Stimulated activated naive CD8-positive, alpha-beta T cell treated with anti-CD3 and anti-CD28 coated beads, Interleukin-15, Interleukin-2, amounts not matched to agents 100 ng/mL and 50 ng/mL, for 24 hours (primary cell): ENCODE results near the gene PPM1E.
"Not testable (repeated sequence)": the region's sequence is repeated elsewhere in the genome, so short reads cannot be mapped to it uniquely, and the experiment has no call there.

Source experiments
- H3K27ac Mint-ChIP-seq: one replicate; pipeline ENCODE4 v1.8.0; 2021; ENCODE audit warnings: mild to moderate bottlenecking, mixed read lengths
- H3K27me3 Mint-ChIP-seq: one replicate; pipeline ENCODE4 v1.8.0; 2021; ENCODE audit warnings: mixed read lengths
- H3K36me3 Mint-ChIP-seq: one replicate; pipeline ENCODE4 v1.8.0; 2021; ENCODE audit warnings: low read depth, mixed read lengths
- H3K4me1 Mint-ChIP-seq: one replicate; pipeline ENCODE4 v1.8.0; 2021; ENCODE audit warnings: low read depth, mixed read lengths
- H3K4me3 Mint-ChIP-seq: one replicate; pipeline ENCODE4 v1.8.0; 2021; ENCODE audit warnings: mild to moderate bottlenecking, mixed read lengths
- H3K9me3 Mint-ChIP-seq: one replicate; pipeline ENCODE4 v1.8.0; 2021; ENCODE audit warnings: mixed read lengths

Gene PPM1E

DNA sequence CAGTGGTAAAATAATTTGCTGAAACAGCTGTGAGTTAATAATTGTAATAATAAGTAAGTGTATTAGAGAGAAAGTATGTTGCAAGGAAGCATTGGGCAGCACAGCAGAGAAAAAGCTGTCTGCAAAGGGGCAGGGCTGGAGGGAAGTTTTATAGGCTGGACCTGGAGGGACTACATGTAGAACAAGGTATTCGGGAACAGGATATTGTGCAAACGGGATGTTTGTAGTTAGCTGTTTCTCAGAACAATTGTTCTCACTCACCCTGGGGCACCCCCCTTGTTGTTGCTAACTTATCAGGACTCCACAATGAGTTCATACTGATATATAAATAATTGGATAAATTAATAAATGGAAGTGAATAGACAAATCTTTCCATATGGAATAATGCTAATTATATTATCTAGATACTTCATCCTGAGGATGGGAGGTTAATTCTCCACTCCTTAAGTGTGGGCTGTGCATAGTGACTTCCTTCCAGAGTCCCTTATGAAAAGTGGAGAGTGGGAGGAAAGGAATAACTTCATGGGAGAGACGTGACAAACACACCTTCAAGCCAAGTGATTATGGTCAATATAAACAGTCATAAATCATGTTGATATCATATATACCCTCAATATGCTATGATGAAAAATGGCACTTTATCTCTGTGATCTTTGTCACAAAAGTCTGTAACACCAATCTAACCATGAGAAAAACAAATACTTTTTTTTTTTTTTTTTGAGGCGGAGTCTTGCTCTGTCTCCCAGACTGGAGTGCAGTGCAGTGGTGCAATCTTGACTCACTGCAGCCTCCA lies 85.4 kb downstream of the PPM1E start:
- Mint-ChIP-seq H3K4me3 (no peak overlapping the region), H3K27ac (no peak overlapping the region), H3K27me3 (peaks cover 10% of the 10 kb centered on the region), H3K9me3 (no peaks in the 10 kb centered on the region), H3K4me1 (no peaks in the 10 kb centered on the region), H3K36me3 (no peaks in the 10 kb centered on the region)

DNA sequence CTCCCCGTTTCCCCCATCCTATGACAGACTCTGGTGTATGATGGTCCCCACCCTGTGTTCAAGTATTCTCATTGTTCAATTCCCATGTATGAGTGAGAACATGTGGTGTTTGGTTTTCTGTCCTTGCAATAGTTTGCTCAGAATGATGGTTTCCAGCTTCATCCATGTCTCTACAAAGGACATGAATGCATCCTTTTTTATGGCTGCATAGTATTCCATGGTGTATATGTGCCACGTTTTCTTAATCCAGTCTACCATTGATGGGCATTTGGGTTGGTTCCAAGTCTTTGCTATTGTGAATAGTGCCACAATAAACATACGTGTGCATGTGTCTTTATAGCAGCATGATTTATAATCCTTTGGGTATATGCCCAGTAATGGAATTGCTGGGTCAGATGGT lies 90.8 kb downstream of the PPM1E start:
- H3K4me3 Mint-ChIP-seq, H3K9me3 Mint-ChIP-seq, H3K4me1 Mint-ChIP-seq: not testable (repeated sequence)

DNA sequence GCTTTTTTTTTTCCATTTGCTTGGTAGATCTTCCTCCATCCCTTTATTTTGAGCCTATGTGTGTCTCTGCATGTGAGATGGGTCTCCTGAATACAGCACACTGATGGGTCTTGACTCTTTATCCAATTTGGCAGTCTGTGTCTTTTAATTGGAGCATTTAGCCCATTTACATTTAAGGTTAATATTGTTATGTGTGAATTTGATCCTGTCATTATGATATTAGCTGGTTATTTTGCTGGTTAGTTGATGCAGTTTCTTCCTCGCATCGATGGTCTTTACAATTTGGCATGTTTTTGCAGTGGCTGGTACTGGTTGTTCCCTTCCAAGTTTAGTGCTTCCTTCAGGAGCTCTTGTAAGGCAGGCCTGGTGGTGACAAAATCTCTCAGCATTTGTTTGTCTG lies 94.5 kb downstream of the PPM1E start:
- H3K27me3 Mint-ChIP-seq: peaks cover 58% of the 10 kb centered on the region
- H3K9me3 Mint-ChIP-seq, H3K36me3 Mint-ChIP-seq, H3K4me1 Mint-ChIP-seq, H3K4me3 Mint-ChIP-seq, H3K27ac Mint-ChIP-seq: not testable (repeated sequence)

More for the DNA sequence above, 90.8 kb downstream of the PPM1E start:
- not testable (repeated sequence) for H3K36me3 Mint-ChIP-seq, H3K27ac Mint-ChIP-seq
- H3K27me3 Mint-ChIP-seq: peaks cover 34% of the 10 kb centered on the region

DNA sequence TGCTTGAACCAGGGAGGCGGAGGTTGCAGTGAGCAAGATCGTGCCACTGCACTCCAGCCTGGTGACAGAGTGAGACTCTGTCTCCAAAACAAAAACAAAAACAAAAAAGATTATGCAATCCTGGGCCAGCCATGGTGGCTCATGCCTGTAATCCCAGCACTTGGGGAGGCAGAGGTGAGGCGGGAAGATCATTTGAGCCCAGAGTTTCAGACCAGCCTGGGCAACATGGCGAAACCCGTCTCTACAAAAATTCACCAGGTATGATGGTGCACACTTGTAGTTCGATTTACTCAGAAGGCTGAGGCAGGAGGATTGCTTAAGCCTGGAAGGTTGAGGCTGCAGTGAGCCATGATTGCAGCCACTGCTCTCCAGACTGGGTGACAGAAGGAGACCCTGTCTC lies 109.6 kb downstream of the PPM1E start:
- Mint-ChIP-seq H3K9me3 (no peaks in the 10 kb centered on the region), H3K4me1 (no peaks in the 10 kb centered on the region), H3K36me3 (no peaks in the 10 kb centered on the region), H3K27ac (no peak overlapping the region), H3K4me3 (no peak overlapping the region), H3K27me3 (peaks cover 17% of the 10 kb centered on the region)

DNA sequence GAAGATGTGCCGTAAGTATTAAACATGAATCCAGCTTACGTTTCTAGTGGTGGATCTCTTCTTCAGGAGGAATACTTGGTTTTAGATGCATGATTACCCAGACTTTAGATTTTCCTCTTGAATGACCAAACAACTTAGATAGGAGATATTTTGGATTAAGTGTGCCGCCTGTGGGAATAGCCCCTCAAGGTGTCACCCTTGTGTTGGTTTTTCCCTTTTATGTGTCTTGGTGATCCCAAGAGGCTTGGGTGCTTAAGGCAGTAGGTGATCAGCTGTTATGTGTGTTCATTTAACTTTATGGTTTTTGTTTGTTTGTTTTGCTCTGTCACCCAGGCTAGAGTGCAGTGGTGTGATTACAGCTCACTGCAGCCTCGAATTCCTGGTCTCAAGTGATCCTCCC lies 115.1 kb downstream of the PPM1E start:
- Mint-ChIP-seq H3K4me3 (no peak overlapping the region), H3K4me1 (peaks cover 9% of the 10 kb centered on the region), H3K27ac (no peak overlapping the region), H3K27me3 (peaks cover 8% of the 10 kb centered on the region), H3K36me3 (no peaks in the 10 kb centered on the region), H3K9me3 (no peaks in the 10 kb centered on the region)

DNA sequence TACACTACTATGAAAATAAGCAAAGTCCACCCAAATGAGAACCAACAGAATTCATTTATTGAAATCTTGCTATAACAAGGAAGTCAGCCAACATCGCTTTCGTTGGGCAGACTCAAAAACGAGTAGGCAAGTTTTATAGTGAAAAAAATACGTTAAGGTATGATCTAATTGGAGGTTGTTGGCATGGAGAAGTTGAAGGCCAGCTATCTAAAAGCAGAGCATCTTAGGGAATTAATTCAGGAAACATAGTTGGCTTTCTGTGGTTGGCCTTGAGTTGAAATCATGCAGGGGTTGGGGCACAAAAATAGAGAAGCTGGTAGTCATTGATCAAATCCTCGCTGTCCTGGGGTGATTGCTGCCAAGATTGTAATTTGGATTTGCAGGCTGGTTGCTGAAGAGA lies 118.3 kb downstream of the PPM1E start:
- H3K4me1 Mint-ChIP-seq: peaks cover 9% of the 10 kb centered on the region
- H3K27me3 Mint-ChIP-seq: peaks cover 4% of the 10 kb centered on the region
- H3K4me3 Mint-ChIP-seq: no peak overlapping the region
- no peak overlapping the region for H3K27ac Mint-ChIP-seq
- H3K9me3 Mint-ChIP-seq: no peaks in the 10 kb centered on the region
- no peaks in the 10 kb centered on the region for H3K36me3 Mint-ChIP-seq

DNA sequence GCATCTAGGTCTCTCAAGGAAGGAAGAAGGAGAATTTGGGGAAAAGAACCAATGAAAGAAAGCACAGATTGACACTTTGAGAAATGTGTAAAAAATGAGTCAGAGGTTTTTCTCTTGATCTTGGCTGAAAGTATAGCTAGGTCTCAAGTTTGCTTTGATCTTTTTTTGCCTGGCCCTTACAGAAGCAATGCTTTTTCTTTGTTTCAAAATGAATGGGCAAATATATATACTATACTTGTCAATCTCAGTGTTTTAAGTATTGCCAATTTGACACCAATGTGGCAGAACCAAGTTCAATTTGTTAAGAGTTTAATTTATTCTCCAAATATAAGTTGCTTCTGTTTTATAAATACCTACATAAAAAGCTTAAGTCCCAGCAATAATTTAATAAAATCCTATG lies 119.6 kb downstream of the PPM1E start:
- H3K27me3 Mint-ChIP-seq: peaks cover 6% of the 10 kb centered on the region
- H3K36me3 Mint-ChIP-seq: no peaks in the 10 kb centered on the region
- H3K27ac Mint-ChIP-seq: no peak overlapping the region
- H3K4me3 Mint-ChIP-seq: no peak overlapping the region
- no peaks in the 10 kb centered on the region for H3K9me3 Mint-ChIP-seq
- peaks cover 9% of the 10 kb centered on the region for H3K4me1 Mint-ChIP-seq

DNA sequence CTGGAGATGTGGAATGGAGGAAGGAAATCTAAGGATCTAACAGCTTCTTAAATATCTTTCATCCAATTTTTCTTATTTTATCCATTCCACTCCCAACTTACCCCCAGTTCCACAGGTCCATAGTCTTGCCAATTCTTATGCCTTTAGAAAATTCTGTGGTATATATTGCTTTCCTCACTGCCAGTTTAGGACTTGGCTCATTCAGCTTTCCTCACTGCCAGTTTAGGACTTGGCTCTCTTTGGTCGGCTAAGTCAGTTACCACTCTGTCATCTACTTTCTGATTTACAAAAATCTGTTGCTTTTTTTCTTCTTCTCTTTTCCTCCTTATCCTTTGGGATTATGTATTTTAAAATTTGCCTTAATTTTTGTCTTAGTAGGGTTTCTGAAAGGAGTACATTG lies 128.5 kb downstream of the PPM1E start:
- Mint-ChIP-seq H3K9me3 (no peaks in the 10 kb centered on the region), H3K4me1 (no peaks in the 10 kb centered on the region), H3K4me3 (no peak overlapping the region), H3K27me3 (peaks cover 23% of the 10 kb centered on the region), H3K27ac (no peak overlapping the region), H3K36me3 (no peaks in the 10 kb centered on the region)

DNA sequence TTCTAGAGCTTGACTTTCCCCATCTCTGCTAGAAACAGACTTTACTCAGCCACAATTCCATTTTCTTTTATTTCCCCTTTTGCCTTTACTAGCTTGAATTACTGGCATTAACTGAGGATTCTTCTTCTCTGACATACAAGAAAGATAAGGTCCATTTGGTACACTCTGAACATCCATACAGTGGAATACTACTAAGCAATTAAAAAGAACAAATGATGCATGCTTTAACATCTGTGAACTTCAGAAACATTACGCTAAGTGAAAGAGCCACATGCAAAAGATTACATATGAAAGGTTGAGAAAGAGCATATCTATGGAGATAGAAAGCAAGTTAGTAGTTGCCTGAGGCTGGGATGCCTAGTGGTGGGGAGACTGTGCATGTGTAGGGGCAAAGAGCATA lies 130.9 kb downstream of the PPM1E start:
- Mint-ChIP-seq H3K27me3 (peaks cover 21% of the 10 kb centered on the region), H3K27ac (no peak overlapping the region), H3K4me1 (no peaks in the 10 kb centered on the region), H3K36me3 (no peaks in the 10 kb centered on the region), H3K9me3 (no peaks in the 10 kb centered on the region), H3K4me3 (no peak overlapping the region)

DNA sequence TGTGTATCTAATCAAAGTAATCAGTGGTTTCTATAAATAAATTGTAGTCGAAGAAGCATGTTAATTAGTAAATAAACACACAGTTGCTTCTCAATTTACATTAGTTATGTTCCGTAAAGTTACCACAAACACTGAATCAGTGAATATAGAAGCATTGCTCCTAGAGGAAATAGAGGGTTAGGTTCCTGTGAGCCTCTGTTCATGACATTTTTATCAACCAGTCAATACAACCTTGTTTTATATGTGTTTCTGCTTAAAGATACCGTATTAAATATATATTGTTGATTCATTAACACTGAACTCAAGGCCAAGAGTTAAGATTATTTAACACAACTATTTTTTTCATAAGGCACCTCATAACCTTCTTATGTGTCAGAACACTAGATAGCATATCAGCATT lies 134.3 kb downstream of the PPM1E start:
- no peaks in the 10 kb centered on the region for H3K36me3 Mint-ChIP-seq
- no peak overlapping the region for H3K27ac Mint-ChIP-seq
- no peaks in the 10 kb centered on the region for H3K9me3 Mint-ChIP-seq
- no peak overlapping the region for H3K4me3 Mint-ChIP-seq
- H3K4me1 Mint-ChIP-seq: no peaks in the 10 kb centered on the region
- H3K27me3 Mint-ChIP-seq: peaks cover 31% of the 10 kb centered on the region

DNA sequence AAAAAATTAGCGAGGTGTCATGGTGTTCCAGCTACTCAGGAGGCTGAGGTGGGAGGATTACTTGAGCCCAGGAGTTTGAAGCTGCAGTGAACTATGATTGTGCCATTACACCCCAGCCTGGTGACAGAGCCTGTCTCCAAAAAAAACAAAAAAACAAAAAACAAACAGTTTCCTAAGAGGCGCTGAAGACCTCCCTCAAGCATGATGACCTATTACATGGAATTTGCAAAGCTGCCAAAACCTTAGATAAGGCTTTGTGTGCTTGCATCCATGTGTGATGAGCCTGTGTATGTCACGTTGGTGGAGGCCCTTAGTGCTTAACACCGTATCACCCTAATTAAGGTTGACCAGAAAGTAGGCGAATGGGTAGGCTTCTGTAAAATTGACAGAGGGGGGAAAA lies 143.5 kb downstream of the PPM1E start:
- no peaks in the 10 kb centered on the region for H3K4me1 Mint-ChIP-seq
- no peaks in the 10 kb centered on the region for H3K9me3 Mint-ChIP-seq
- H3K36me3 Mint-ChIP-seq: no peaks in the 10 kb centered on the region
- no peak overlapping the region for H3K4me3 Mint-ChIP-seq
- H3K27me3 Mint-ChIP-seq: peaks cover 10% of the 10 kb centered on the region
- no peak overlapping the region for H3K27ac Mint-ChIP-seq

DNA sequence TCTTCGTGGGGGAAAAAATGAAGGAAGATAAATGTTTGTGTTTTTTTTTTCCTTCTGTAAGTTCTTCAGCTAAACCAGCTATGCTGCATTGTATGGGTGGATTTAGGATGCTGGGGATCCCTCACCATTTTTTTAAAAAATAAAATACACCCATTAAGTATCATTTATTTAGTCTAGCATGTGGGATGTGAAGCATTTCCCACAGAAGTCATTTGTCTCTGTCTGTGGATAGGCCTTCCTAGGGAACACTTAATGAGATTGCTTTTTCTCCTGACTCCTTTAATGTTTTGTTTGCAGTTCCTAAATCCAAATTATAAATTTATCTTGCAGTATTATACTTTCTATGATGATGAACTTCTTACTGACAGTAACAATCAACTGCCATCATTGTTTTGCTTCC lies 146.7 kb downstream of the PPM1E start:
- Mint-ChIP-seq H3K4me1 (no peaks in the 10 kb centered on the region), H3K9me3 (peaks cover 4% of the 10 kb centered on the region), H3K4me3 (no peak overlapping the region), H3K36me3 (peaks cover 4% of the 10 kb centered on the region), H3K27ac (no peak overlapping the region), H3K27me3 (peaks cover 16% of the 10 kb centered on the region)

DNA sequence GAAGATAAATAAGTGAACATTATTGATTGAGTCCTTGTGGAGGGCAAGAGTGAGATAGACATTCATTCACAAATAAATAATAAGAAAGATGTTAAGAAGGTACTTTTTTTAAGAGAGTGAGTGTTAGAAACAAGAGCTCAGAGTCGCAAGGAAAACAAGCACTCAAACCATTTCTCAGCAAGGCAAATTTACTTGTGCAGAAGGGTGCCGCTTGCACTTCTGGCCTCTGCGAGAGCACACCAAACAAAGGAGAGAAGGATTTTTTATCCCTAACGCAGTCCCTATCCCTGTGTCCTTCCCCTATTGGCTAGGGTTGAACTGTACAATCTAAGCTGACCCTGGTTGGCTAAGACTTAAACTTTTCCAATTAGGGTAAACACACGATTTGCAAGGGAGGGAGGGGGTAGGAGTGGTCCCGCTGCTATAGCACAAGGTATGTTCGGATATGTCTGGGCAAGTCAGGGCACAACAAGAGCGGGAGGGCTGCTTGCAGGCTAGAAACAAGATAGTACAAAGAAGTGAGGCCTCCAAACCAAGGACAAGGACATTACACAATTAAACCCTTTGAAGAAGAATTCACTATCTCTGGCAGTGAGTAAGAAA lies 156.2 kb downstream of the PPM1E start:
- Mint-ChIP-seq H3K27ac (no peak overlapping the region), H3K4me3 (no peak overlapping the region), H3K9me3 (peaks cover 16% of the 10 kb centered on the region), H3K27me3 (peaks cover 16% of the 10 kb centered on the region), H3K36me3 (no peaks in the 10 kb centered on the region), H3K4me1 (no peaks in the 10 kb centered on the region)

DNA sequence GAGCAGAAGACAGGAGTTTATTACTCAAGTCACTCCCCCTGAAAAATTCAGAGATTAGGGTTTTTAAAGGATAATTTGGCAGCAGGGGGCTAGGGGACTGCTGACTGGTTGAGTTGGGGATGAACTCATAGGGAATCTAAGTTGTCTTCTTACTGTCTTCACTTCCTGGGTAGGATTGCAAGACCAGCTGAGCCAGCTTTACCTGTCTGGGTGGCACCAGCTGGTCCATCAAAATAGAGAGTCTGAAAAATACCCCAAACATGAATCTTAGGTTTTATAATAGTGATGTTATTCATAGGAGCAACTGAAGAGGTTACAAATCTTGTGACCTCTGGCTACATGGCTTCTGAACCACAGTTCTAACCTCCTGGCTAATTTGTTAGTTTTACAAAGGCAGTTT lies 157.9 kb downstream of the PPM1E start:
- Mint-ChIP-seq H3K36me3 (no peaks in the 10 kb centered on the region), H3K4me1 (no peaks in the 10 kb centered on the region), H3K27ac (no peak overlapping the region), H3K9me3 (peaks cover 16% of the 10 kb centered on the region), H3K27me3 (peaks cover 15% of the 10 kb centered on the region), H3K4me3 (no peak overlapping the region)

DNA sequence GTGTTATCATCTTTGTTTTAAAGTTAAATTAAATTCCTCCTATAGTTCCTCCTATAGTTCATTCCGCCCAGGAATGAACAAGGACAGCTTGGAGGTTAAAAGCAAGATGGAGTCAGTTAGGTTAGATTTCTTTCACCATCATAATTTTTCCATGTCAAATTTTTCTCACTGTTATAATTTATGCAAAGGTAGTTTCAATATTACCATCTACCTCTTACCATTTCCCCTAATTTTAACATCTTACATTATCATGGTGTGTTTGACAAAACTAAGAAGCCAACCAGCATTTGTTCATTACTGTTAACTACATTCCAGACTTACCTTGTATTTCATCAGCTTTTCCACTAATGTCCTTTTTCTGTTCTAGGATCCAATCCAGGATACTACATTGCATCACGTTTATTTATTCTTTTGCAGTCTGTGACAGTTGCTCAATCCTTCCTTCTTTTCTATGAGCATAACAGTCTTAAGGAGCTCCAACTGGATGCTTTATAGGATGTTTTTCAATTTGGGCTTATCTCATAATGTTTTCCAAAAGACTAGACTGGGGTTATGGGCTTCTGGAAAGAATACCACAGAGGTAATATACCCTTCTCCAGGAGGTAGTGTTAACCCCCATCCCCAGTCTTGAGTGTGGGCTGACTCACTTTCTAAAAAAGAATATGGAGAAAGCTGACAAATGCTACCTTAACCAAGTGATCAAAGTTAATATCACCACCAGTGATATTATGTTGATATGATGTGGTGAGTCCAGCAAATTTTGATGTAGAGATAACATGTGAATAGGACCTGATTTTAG lies 158.5 kb downstream of the PPM1E start:
- Mint-ChIP-seq H3K4me1 (no peaks in the 10 kb centered on the region), H3K4me3 (no peak overlapping the region), H3K27me3 (peaks cover 18% of the 10 kb centered on the region), H3K36me3 (no peaks in the 10 kb centered on the region), H3K9me3 (peaks cover 16% of the 10 kb centered on the region), H3K27ac (no peak overlapping the region)
